Kasumi-1 (cell line): Measurements from ENCODE around the gene PTPRF.

Experiments used
- DNase-seq, 2 experiments: peaks; one replicate each; lab custom pipeline; 2025; lab: John Stamatoyannopoulos, UW

PTPRF gene

GRCh38 chr1:43582162-43582566 lies 51.5 kb downstream of the PTPRF start:
- DNase-seq, result no peak

GRCh38 chr1:43583058-43583457 lies 52.4 kb downstream of the PTPRF start:
- DNase-seq, result no peak

GRCh38 chr1:43584204-43584603 lies 53.5 kb downstream of the PTPRF start:
- DNase-seq, result no peak

GRCh38 chr1:43585557-43585956 lies 54.9 kb downstream of the PTPRF start:
- no peak for DNase-seq

GRCh38 chr1:43586136-43586731 lies 55.6 kb downstream of the PTPRF start:
- no peak for DNase-seq

- no peak for DNase-seq
Observed at GRCh38 chr1:43587001-43587400, 56.3 kb downstream of the PTPRF start.

GRCh38 chr1:43587594-43587993 lies 56.9 kb downstream of the PTPRF start:
- no peak for DNase-seq

GRCh38 chr1:43588592-43588991 lies 57.9 kb downstream of the PTPRF start:
- no peak for DNase-seq

GRCh38 chr1:43590388-43590925 lies 59.8 kb downstream of the PTPRF start:
- no peak for DNase-seq

GRCh38 chr1:43591181-43591580 lies 60.5 kb downstream of the PTPRF start:
- no peak for DNase-seq

GRCh38 chr1:43592051-43592665 lies 61.5 kb downstream of the PTPRF start:
- no peak for DNase-seq

GRCh38 chr1:43592974-43593683 lies 62.4 kb downstream of the PTPRF start:
- no peak for DNase-seq

GRCh38 chr1:43596579-43596978 lies 65.9 kb downstream of the PTPRF start:
- DNase-seq, result no peak

- DNase-seq, result no peak
Observed at GRCh38 chr1:43597028-43597427, 66.3 kb downstream of the PTPRF start.

- no peak for DNase-seq
Observed at GRCh38 chr1:43597721-43598120, 67.0 kb downstream of the PTPRF start.

- DNase-seq, result no peak
Observed at GRCh38 chr1:43598622-43599021, 67.9 kb downstream of the PTPRF start.

GRCh38 chr1:43600033-43601020 lies 69.6 kb downstream of the PTPRF start:
- no peak for DNase-seq

- no peak for DNase-seq
Observed at GRCh38 chr1:43602990-43603389, 72.3 kb downstream of the PTPRF start.

- no peak for DNase-seq
Observed at GRCh38 chr1:43604192-43604591, 73.5 kb downstream of the PTPRF start.

- no peak for DNase-seq
Observed at GRCh38 chr1:43605157-43605556, 74.5 kb downstream of the PTPRF start.

GRCh38 chr1:43605766-43606165 lies 75.1 kb downstream of the PTPRF start:
- DNase-seq, result no peak

GRCh38 chr1:43606624-43607023 lies 75.9 kb downstream of the PTPRF start:
- DNase-seq, result no peak
